Activated CD4-positive, alpha-beta T cell treated with anti-CD3 and anti-CD28 coated beads for 1 hour (primary cell): ENCODE results near the gene DAAM1.

Experiments
- DNase-seq: peaks from one replicate; pipeline ENCODE4 v3.0.0-alpha.2; 2020

DAAM1 gene

DNA sequence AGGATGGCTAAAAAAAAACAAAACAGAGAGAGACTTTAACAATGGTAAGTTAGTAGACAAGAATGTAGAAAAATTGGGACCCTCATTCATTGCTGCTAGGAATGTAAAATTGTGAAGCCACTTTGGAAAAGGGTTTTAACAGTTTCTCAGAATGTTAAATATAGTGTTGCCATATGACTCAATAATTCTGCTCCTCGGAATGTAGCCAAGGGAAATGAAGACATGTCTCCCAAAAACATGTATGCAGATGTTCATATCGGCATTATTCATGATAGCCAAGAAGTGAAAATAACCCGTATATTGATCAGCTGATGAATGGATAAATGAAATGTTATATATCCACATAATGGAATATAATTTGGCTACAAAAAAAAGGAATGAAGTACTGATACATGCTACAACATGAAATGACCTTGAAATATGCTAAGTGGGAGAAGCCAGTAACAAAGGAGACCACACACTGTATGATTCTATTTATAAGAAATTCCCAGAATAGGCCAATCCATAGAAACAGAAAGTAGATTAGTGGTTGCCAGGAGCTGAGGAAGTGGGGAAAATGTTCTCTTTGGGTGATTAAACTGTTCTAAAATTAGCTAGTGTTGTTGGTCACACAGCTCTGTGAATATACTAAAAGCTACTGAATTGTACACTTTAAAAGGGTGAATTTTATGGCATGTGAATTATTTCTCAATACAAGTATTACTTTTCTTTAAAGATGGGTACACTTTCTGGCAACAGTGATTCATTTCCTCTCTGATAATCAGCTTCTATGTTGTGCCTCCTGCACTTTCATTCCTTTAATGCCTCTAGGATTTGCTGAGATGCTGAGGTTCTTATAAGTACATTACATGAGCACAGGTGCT, 132.5 kb downstream of the DAAM1 start:
- DNase-seq = no peak

- DNase-seq = no peak
These were observed 133.1 kb downstream of the DAAM1 start for GRCh38 chr14:59321626-59321949.

- DNase-seq = no peak
These were observed 137.4 kb downstream of the DAAM1 start for GRCh38 chr14:59325906-59326305.

DNA sequence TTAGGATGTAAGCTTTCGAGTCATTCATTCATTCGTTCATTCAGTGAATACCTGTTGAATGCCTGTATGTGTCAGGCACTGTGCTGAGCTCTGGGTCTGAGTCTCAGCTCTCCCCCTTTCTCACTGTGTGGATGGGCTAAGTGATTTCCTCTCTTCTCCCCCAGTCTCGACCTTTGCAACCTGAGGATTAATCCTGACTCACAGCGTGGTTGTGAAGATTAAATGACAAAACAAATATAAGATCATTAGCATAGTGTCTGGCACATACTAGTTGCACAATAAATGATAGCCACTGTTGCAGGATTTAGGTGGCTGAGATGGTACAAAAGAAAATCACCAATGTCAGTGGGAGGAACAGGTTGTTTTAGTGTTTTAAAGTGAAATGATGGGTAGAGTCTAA, 140.0 kb downstream of the DAAM1 start:
- no peak for DNase-seq

- DNase-seq = no peak
These were observed 142.0 kb downstream of the DAAM1 start for GRCh38 chr14:59330455-59330854.

DNA sequence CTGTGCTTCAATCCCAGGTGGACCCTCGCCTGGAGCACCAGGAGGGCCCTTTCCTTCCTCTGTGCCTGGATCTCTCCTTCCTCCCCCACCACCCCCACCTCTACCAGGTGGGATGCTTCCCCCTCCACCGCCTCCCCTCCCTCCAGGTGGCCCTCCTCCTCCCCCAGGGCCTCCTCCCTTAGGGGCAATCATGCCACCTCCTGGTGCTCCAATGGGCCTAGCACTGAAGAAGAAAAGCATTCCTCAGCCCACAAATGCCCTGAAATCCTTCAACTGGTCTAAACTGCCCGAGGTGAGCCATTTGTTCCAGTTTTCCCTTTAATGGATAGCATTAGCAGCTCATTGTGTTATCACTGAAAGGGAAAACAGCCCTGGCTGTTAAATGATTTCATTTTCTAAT, 142.8 kb downstream of the DAAM1 start:
- DNase-seq = no peak

GRCh38 chr14:59332727-59333126, 144.3 kb downstream of the DAAM1 start:
- no peak for DNase-seq

GRCh38 chr14:59333235-59333634, 144.8 kb downstream of the DAAM1 start:
- DNase-seq = no peak

- DNase-seq = no peak
These were observed 145.2 kb downstream of the DAAM1 start for GRCh38 chr14:59333668-59334067.

- DNase-seq = no peak
These were observed 145.8 kb downstream of the DAAM1 start for GRCh38 chr14:59334253-59334652.

DNA sequence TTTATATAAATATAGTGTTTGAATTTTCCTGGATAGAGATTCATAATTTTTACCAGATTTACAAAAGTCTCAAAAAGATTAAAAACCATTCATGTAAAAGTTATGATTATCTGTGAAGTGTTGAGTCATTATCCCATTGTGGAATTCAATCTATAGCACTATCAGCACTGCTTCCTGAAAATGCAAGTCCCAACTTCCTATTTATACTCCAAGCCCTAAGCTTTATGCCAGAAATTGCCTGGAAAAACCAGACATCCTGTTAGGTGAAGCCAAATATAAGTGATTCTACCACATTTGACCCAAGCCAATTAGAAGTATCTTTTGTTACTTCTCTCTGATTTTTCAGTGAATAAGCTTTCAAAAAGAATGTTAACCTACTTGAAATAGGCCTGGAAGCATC, 147.6 kb downstream of the DAAM1 start:
- no peak for DNase-seq

DNA sequence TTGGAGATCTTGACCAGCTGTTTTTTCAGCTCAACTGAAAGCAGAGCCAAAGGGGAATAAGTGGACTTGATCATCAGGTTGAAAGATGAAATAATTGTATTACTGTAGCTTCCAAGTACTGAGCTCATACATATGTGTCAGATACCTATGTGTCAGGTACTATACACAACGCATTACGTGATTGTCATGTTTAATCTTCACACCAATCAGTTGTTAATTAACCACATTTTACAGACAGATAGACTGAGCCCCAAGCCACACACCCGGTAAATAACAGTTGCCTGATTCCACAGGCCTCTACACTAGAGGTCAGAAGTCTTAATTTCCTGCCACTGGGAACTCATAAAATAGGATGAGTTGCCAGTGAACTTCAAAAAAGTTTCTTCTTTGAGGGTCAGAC, 148.2 kb downstream of the DAAM1 start:
- DNase-seq = no peak

GRCh38 chr14:59337141-59337611, 148.7 kb downstream of the DAAM1 start:
- no peak for DNase-seq

DNA sequence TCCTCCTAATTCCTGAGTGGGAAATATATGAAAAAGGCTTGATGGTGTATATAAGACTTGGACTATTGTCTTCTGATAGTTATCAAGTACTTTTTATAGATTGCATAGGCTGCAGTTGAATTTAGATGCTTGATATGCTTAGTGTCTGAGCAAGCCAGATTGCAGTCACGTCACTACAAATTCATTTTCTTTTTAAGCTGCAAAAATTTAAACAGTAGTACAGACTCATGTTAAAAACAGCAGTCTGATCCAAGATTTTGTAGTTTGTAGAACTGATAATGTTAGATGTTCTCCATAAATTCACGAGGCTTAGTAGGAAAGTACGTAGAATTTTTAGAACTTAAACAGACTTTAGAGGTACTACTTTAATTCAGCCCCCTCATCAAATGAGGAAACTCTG, 150.3 kb downstream of the DAAM1 start:
- DNase-seq = no peak

GRCh38 chr14:59339524-59340330, 151.3 kb downstream of the DAAM1 start:
- no peak for DNase-seq

GRCh38 chr14:59341858-59342477, 153.5 kb downstream of the DAAM1 start:
- no peak for DNase-seq

DNA sequence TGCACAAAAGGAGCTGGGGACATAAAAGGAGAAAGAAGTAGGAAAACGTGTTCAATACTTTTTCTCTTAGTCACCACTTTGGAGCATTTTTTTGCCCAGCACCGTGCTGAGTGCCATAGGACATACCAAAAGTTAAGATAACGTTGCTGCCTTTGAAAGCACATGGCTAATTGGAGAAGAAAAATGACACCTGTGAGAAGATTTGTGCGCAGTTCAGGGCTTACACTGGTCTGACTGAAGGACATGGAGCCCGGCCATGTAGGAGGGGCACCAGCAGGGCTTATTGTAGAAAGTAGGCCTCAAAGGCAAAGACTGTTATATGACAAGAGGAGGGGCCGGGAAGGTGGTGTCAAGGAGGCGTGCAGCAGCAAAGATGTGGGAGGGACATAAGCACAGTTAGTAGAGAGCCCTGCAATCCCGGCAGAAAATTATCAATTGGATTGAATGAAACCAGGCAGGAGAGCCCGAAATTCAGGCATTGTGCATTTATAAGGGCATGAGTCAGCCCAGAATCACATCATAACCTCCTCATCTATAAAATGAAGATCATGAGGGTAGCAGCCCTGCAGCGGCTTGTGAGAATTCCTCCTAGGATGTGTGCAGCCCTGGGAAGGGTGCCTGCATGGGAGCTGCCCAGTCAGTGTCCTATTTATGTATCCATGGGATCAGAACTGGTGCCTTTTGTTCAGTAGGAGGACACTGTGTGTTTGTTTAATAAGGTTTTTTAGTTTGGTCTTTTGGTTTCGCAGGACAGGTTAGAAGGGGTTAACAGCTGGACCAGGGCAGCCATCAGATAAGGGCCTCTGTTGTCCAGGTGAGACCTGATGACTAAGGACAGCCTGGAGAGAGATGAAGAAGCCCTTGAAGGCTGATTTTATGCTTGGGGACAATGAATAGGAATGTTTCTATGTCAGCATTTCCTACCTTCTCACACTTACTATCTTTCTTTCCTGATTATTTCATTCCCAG, 154.3 kb downstream of the DAAM1 start:
- no peak for DNase-seq

DNA sequence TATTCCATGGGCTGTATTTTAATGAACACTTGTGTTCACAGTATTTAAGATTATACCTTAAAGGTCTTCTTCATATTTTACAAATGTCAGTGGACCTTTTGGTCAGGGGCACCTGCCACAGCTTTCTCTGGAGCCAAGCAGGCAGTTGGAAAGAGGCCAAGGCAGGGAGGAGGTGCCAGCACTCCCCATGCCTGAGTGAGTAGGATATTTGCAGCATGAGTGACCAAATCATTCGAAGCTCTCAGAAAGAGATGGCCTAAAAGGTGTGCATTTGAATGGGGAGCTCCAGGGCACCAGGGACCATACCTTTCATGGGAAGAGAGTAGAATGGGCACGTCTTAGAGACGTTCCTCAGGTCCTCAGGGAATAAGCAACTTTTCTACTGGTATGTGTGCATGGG, 155.1 kb downstream of the DAAM1 start:
- no peak for DNase-seq

GRCh38 chr14:59344016-59344415, 155.5 kb downstream of the DAAM1 start:
- DNase-seq = no peak

GRCh38 chr14:59344691-59345455, 156.4 kb downstream of the DAAM1 start:
- no peak for DNase-seq

DNA sequence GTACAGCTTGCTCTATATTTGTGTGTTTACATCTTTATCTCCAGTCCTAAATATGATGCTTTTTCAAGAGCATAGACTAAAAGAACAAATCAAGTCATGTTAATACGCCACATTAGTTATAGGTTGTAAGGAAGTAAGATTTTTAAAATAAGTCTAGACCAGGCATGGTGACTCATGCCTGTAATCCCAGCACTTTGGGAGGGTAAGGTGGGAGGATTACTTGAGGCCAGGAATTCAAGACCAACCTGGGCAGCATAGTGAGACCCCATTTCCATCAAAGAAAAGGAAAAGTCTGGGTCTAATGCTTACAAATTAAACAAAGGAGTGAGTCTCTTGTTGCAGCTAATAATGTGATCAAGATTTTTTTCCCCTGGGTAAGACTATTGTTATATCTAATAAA, 157.9 kb downstream of the DAAM1 start:
- no peak for DNase-seq
